HG02981 (cell line): Measurements from ENCODE around the gene TEF.

Experiments used
- ATAC-seq: cut with Tn5 transposase; IDR thresholded peaks from one replicate; pipeline ENCODE4 v1.9.1; 2021; ENCODE audit warnings: mild to moderate bottlenecking, moderate library complexity; ENCODE audit not compliant: unreplicated experiment

TEF gene

GRCh38 chr22:41381329-41382097 lies at the start of gene TEF:
Gene TEF, plus strand, starts transcription at chr22:41381942. Its CDS starts 103 bp downstream, at chr22:41382045.
- peak; percentile 83 for ATAC-seq

GRCh38 chr22:41332217-41332939 lies 49.4 kb upstream of the TEF start:
- no peak for ATAC-seq

GRCh38 chr22:41333806-41334205 lies 47.9 kb upstream of the TEF start:
- ATAC-seq, result no peak

- no peak for ATAC-seq
These were observed 47.5 kb upstream of the TEF start for GRCh38 chr22:41334215-41334614.

GRCh38 chr22:41334951-41335635 lies 46.6 kb upstream of the TEF start:
- no peak for ATAC-seq

GRCh38 chr22:41338614-41339212 lies 43.0 kb upstream of the TEF start:
- no peak for ATAC-seq

GRCh38 chr22:41339823-41340222 lies 41.9 kb upstream of the TEF start:
- ATAC-seq, result no peak

GRCh38 chr22:41340357-41340756 lies 41.4 kb upstream of the TEF start:
- no peak for ATAC-seq

- no peak for ATAC-seq
These were observed 40.7 kb upstream of the TEF start for GRCh38 chr22:41341012-41341411.

- no peak for ATAC-seq
These were observed 39.8 kb upstream of the TEF start for GRCh38 chr22:41341990-41342389.

- ATAC-seq, result no peak
These were observed 38.4 kb upstream of the TEF start for GRCh38 chr22:41343300-41343699.

- ATAC-seq, result no peak
These were observed 38.0 kb upstream of the TEF start for GRCh38 chr22:41343717-41344116.

GRCh38 chr22:41344189-41344788 lies 37.5 kb upstream of the TEF start:
- no peak for ATAC-seq

GRCh38 chr22:41345807-41346335 lies 35.9 kb upstream of the TEF start:
- ATAC-seq, result no peak

GRCh38 chr22:41347066-41347859 lies 34.5 kb upstream of the TEF start:
- no peak for ATAC-seq

- ATAC-seq, result no peak
These were observed 32.7 kb upstream of the TEF start for GRCh38 chr22:41348964-41349484.

GRCh38 chr22:41350087-41350486 lies 31.7 kb upstream of the TEF start:
- no peak for ATAC-seq

GRCh38 chr22:41351011-41351410 lies 30.7 kb upstream of the TEF start:
- ATAC-seq, result no peak

- ATAC-seq, result no peak
These were observed 29.7 kb upstream of the TEF start for GRCh38 chr22:41352058-41352457.
